ENCODE data around the gene CPNE8. TPM values are rescaled to one million over a fixed set of nuclear protein-coding genes. Genes with fewer than 3 reads are reported as not detected.
"Not testable (repeated sequence)": the region's sequence is repeated elsewhere in the genome, so short reads cannot be mapped to it uniquely, and the experiment has no call there.

The CPNE8 gene
- polyA plus RNA-seq, 4 donors: 11.7 to 16.1 (median 14.1) TPM

DNA sequence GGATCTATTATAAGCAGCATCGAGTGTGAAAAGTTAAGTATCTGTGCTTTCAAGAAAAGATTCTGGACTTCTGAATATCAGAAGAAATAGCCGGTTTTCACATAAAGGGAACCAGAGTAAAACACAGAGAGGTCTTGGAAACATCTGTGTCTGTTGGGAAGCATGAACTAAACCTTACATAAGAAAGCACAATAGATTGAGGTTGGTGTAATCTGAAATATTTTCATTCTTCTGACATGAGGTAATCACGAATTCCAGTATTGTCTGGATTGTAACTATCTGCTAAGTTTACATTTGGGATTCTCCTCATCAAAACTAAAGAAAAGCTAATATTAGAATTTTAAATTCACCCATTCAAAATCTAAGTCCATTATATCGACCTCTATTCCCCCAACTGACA is 161.3 kb downstream of the CPNE8 start:
- no peak for DNase-seq (ENCODE audit: low read depth in 4 of 4, low spot score in 3 of 4)

DNA sequence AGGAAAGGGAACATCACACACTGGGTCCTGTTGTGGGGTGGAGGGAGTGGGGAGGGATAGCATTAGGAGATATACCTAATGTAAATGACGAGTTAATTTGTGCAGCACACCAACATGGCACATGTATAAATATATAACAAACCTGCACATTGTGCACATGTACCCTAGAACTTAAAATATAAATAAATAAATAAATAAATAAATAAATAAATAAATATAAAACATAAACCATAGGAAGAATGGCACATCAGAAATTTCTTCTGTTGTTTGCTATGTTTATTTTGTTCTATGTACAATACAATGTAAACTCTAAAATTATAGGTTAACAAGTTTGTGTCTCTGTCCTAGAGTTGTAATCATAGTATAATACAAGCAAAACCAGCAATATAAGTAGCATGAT is 162.9 kb downstream of the CPNE8 start:
- not testable (repeated sequence) for DNase-seq (ENCODE audit: low read depth in 4 of 4, low spot score in 3 of 4)

DNA sequence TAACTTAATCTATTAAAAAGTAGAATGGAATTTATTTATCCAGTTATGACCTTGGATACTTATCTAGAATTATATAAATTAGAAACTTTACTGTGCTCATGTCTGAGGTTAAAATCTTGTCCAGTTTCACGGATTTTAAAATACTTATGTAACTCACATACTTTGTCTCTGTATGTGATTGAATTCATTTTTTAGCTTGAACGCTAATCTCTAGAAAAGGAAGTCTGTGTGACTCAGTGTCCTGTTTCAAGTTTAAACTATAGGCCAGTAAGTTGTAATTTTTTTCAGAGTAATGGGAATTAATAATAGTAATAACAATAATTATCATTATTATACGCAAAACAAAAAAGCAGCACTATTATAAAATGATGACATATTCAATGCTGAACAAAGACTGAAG is 168.6 kb downstream of the CPNE8 start:
- no peak for DNase-seq (ENCODE audit: low read depth in 4 of 4, low spot score in 3 of 4)

DNA sequence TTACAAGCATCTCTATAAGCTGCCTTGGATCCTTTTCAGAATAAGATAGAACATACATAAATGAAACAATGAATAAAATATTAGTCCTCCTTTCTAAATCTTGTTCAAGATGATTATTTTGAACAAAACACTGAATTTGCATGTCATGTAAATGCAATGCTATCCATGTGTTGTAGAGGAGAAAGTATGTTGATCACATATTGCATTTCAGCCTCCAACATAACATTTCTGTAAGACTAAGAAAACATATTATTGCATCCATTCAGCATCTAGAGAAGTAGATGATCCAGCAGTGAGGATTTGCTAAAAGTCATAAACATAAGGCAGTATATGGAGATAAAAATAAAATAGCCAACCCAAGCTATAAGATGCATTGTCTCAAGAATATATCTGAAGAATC is 172.6 kb downstream of the CPNE8 start:
- no peak for DNase-seq (ENCODE audit: low read depth in 4 of 4, low spot score in 3 of 4)

DNA sequence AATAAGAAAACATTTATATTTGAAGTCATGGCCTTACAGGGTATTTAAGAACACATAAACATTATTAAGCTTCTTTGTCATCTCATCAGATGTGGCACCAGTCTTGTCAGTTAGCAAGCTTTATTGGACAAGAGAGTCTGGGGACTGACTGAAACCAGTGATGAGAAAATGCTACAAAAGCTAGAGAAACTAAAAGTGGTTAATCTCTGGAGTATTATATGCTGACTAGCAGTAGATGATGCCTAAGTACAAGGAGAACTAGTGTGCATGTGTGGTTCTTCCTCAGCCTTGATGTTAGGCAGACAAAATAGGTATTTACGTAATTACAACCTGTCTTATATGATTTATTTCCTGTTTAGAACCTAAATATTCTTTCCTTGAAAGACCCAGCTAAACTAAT is 176.5 kb downstream of the CPNE8 start:
- DNase-seq (ENCODE audit: low read depth in 4 of 4, low spot score in 3 of 4): no peak

DNA sequence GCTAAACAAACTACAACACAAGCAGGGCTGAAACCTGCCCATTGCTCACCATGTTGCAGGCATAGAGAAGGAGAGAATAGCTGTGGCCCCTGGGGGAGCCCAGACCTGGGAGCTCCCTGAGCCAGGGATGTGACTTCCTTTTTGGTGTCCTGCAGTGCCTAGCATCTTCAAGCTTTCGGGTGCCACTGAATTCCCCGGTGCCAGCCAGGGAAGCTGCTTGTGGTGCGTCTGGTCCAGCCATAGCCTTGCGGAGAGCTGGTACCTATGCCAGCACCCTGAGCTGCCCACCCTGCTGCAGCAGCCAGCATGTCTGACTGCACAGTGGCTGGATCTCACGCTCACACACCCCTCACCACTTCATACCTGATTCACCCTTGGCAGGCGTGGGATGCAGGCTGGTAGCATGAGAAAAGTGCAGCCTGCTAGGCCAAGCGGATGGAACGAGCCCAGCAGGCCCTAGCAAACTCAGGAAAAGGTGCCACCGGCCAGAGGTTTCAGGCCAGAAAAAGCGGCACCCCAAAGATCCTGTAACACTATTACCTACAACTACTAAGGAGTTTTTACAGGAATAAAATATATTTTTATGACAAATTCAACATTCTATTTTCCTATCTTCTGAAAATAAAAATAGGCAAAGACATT is 183.7 kb downstream of the CPNE8 start:
- no peak for DNase-seq (ENCODE audit: low read depth in 4 of 4, low spot score in 3 of 4)

DNA sequence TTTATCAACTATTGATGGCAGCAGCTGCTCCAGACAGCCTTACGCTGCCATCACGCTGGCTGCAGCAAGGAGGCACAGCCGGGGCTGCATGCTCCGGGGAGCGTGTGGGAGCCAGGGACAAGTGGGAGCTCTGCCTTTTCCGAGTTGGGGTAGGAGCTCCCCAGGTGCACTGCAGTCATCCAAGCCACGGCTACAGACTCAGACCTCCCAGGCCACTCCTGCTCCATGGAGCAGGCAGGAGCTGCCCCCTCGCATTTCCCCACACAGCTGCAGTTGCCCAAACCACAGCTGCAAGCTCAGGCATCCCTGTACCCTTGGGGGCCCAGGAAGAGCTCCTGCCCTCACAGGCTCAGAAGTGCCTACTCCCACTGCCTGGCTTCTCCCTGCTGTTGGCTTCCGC is 184.7 kb downstream of the CPNE8 start:
- no peak for DNase-seq (ENCODE audit: low read depth in 4 of 4, low spot score in 3 of 4)

DNA sequence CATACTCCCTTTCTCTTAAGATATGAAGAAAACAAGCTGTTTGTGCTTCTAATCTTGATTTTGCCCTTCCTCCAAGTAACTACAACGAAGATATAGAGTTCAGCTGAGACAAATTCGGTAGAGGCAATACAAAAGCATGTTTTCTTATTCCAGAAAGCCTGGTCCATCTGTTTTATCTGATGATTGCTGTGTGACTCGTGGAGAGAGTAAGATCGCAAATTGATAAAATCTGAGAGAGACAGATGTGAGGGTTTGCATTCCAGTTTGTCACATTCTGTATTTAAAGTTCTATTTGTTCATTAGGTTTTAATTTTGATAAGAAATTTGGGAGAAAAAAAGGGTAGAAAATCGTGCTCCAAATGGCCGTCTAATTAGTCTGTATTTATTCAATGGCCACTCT is 192.1 kb downstream of the CPNE8 start:
- DNase-seq (ENCODE audit: low read depth in 4 of 4, low spot score in 3 of 4): no peak

DNA sequence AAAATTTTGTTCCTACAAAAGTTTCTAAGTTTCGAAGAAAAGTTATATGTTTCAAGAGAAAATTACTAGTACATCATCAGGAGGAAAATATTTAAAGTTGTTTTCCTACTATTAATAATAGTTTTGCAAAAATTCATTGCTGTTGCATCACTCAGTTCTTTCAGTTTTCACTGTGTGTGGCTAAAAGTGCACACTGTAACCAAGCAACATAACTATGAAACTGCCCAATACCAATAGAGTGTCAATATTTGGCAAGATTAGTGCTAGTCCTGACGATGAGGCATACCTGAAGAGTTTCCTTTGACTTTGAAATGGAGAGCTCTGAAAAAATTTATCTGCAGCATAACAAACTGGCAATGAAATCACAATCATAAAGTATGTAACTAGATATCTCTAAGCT is 194.3 kb downstream of the CPNE8 start:
- DNase-seq (ENCODE audit: low read depth in 4 of 4, low spot score in 3 of 4): no peak

DNA sequence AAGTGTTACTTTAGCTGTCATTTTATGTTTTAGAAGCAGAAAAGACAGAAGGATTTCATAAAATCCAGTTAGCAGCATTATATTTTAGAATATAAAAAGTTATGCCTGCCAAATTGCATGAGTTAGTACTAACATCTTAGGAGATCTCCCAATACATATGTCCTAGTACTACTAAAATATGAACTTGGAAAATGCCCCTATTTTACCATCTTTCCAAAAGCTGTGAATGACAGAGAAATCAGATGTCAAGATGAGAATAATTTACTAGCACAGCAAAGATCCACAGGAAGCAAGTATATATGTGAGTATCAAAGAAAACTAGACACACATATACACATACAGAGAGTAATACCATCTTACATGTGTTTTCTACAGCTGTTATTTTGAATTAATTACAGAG is 196.9 kb downstream of the CPNE8 start:
- DNase-seq (ENCODE audit: low read depth in 4 of 4, low spot score in 3 of 4): no peak

DNA sequence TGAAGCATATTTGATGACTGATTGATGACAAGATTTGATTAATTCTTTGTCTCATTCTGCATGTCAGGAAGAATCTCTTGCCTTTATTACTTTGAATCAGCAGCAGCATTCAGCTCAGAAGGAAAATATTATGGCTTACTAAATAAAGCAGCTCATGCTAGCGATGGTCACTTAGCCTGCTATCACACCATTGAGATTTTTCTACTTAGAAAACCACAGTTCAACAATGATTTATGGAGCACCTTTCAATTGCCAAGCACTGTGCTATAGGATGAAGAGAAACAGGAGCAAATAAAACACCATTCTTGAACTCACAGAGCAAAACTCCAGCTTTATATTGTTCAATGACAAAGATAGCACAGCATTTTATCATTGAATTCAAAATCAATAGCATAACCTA is 197.7 kb downstream of the CPNE8 start:
- no peak for DNase-seq (ENCODE audit: low read depth in 4 of 4, low spot score in 3 of 4)

DNA sequence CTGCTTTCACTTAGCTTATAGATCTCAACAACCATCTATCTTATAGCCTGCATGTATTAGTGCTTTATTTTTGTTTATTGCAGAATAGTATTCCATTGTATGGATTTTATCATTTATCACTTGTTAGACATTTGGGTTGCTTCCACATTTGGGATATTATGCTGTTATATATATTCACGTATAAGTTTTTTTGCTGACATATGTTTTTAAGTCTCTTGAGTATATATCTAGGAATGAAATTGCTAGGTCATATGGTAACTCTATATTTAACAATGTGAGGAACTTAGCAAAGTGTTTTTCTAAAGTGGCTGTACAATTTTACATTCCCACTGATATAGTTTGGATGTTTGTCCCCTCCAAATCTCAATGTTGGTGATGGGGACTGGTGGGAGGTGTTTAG is 208.1 kb downstream of the CPNE8 start:
- DNase-seq (ENCODE audit: low read depth in 4 of 4, low spot score in 3 of 4): no peak

DNA sequence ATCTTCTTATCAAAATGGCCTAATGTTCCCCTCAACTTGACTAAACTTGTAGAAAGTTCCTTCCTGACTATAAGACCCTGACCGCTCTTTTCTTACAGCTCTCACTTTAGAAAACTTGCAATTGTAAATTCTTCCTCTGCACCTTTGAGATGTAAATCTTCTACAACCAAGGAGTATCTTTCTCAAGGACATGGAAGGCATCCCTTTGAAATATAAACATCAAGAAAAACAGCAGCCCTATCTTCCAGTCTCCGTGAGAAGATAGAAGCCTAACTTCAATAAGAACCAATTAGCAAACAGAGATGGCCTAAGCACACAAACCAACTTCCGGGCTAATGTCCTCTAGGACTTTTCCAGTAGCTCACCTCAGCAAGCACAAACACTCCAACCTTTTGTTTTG is 210.3 kb downstream of the CPNE8 start:
- DNase-seq (ENCODE audit: low read depth in 4 of 4, low spot score in 3 of 4): no peak

DNA sequence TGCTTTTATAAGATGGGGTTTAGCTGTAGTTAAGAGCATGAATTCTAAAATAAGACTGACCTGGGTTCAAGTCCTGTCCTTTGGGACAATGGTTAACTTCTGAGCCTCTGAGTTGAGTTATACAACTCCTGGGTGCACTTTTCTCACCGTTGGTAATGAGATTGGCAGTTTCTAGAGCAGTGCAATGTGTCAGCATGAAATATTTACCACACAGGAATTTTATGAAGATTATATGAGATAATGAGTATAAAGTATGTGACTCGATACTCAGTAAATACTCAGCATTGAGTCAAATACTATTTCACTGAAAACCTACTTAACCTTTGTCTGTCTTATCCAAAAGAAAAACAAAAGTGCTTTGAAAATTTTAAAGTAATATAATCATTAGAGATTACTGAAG is 214.2 kb downstream of the CPNE8 start:
- DNase-seq (ENCODE audit: low read depth in 4 of 4, low spot score in 3 of 4): no peak

DNA sequence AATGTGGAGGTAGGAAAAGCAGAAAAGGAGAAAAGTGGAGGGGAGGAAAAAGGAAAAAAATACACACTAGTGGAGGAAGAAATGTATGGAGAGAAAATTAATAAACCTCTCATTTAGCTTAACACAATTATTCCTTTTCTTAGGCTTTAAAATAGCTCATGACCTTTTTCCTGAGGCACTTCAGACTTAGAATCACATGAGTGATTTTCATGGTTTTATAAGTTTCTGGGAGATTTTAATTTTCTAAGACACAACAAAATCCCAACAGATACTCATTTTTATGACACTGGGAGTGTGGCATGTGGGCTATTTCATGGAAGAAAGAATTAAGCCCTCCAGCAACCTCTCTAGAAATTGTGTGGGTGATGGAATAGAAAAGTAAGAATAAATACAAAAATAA is 214.7 kb downstream of the CPNE8 start:
- DNase-seq (ENCODE audit: low read depth in 4 of 4, low spot score in 3 of 4): no peak

DNA sequence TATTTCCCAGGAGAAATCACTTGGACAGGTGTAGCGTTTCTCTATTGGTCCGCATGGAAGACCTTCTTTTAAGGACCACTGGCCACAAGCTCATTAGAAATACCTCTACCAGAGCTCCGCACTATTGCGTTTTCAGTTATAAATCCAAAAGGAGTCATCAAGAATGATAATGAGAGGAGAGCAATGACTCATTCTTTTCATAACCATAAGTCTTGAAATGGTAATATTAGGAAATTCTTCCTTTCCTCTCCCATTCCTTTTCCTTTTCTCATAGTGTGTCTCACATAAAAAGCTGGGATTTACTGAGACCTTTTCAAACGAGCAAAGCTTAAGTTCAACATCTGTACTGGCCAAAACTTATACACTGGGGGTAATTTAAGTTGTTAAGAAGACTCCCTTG is 215.7 kb downstream of the CPNE8 start:
- DNase-seq (ENCODE audit: low read depth in 4 of 4, low spot score in 3 of 4): no peak

DNA sequence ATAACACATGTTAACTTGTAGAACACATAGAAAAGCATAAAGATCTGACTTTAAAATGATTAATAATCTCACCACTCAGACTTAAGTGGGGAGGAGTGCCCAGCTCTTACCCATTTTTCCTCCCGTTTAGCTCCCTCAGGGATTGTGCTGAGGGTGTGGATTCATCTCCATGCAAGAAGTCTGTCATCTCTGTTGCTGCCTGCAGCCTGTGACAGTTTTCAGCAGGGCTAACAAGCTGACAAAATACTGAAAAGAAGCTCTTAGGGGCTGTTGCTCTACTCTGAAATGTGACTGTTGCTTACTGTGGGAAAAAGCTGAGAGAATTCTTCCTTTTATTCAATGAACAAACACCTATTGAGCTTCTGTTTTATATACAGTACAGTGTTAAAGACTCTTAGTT is 216.2 kb downstream of the CPNE8 start:
- DNase-seq (ENCODE audit: low read depth in 4 of 4, low spot score in 3 of 4): no peak

DNA sequence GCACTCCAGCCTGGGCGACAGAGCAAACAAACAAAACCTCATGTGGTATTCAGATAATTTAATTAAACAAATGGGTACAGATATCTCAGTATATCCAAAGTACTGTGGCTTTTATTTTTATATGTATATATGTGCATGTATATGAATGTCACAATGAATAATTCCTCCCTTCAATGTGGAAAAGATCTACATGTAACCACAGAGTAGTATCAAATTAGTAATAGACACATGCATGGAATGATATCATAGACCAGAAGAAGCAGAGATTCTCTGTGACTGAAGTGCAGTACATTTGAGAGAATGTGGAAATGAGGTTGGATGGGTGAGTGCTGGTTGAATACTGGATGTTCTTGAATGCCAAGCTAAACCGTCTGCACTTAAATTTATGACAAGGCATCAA is 222.9 kb downstream of the CPNE8 start:
- DNase-seq (ENCODE audit: low read depth in 4 of 4, low spot score in 3 of 4): no peak

DNA sequence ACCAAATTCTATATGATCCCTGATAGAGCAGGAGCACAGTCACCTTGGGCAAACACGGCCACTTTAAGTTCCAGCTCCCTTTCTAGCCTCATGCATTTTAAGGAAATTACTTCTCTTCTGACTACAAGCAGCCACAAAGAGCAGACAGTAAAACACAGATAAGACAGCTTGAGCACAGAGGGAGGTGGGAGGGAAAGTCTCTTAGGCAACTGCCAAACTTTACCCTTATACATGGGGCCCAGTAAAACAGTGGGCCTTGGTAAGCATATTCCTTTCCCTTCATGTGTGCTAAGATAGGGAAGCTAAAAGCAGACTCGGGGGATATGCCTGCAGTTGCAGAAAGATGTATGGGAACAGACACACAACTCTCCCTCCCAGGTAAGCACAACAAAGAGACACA is 235.9 kb downstream of the CPNE8 start:
- DNase-seq (ENCODE audit: low read depth in 4 of 4, low spot score in 3 of 4): no peak

DNA sequence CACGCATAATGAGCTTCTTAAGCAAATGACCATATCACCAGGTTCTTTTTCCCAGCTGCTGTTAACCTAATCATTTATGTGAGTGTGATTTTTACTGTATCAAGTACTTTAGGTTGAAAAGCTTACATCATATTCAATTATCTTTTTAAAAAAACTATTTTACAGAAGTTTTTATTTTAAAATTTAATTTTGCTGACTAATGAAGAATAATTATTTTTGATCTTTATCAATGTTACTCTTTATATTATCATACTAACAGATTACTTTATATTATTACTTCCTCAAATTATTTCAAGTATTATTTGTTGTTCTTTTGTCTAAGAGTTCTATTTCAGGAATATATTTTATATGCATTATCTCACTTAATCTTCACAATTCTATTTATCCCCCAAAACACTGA is 236.3 kb downstream of the CPNE8 start:
- DNase-seq (ENCODE audit: low read depth in 4 of 4, low spot score in 3 of 4): no peak

DNA sequence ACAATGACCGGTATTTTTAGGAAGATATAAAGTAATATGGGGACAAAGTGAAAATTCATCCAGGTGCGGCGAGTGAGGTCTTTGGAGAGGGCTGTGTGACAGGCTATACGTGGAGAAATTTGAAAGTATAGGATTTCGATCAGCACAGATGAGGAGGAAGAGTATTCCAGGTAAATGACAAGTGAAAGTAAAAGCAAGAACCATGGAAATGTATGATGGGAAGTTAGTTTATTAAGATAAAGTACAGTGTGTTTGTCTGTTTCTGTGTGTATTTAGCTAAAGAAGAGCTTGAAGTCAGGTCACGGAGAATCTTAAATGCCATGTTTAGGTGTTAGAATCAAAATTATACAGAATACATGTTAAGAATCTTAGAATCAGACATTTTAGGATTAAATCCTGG is 239.0 kb downstream of the CPNE8 start:
- no peak for DNase-seq (ENCODE audit: low read depth in 4 of 4, low spot score in 3 of 4)

DNA sequence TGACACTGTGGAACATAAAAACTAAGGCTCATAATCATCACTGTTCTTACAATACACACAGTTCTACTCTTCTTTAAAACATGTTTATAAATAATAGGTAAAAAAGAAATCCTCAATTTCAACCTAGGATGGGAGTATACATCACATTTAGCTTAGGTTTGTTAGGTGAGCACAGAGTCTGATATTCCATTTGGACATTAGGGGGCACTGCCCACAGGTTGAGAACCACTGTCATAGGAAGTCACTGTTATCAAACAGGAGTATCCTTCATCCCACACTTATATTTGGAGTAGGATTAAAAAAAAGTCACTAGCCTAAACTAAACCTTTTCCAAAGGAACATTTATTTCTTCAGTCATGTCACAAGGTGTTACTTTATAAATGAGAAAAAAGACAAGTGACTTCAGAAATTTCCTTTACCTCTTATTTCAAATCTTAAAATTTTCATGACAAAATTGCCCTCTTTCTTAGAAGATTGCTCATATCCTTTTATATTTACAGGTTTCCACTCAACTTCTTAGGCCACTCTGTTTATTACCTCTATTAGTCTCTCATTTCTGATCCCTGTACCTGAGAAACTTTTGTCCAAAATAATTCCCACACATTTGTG is 240.6 kb downstream of the CPNE8 start:
- DNase-seq (ENCODE audit: low read depth in 4 of 4, low spot score in 3 of 4): no peak

DNA sequence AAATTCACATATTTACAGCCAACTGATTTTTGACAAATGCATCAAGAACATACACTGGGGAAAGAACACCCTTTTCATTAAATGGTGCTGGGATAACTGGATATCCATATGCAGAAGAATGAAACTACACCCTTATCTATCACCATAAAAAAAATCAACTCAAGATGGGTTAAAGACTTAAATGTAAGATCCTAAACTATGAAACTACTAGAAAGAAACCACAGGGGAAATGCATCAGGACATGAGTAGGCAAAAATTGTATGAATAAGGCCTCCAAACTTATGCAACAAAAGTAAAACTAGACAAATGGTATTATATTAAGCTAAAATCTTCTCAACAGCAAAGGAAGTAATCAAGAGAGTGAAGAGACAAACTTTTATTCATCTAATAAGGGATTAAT is 242.6 kb downstream of the CPNE8 start:
- no peak for DNase-seq (ENCODE audit: low read depth in 4 of 4, low spot score in 3 of 4)
